PC-3 (cell line): ENCODE measurements around the gene MCHR1.

ENCODE experiments used
- EZH2 ChIP-seq: fragments of 300-600 bp; sonication (generic); IDR thresholded peaks from one replicate; pipeline ENCODE4 v1.6.1; 2017; ENCODE audit warnings: antibody characterized with exemption, mild to moderate bottlenecking, low read length; ENCODE audit not compliant: unreplicated experiment
- EZH2phosphoT487 ChIP-seq: fragments of 300-600 bp; sonication (generic); IDR thresholded peaks from 2 replicates; pipeline ENCODE4 v1.6.1; 2018; ENCODE audit warnings: mild to moderate bottlenecking, antibody characterized with exemption, low read length, borderline replicate concordance
- TF ChIP-seq, protein P1 (sequence below): fragments of 300-600 bp; sonication (generic); conservative IDR thresholded peaks from 2 replicates; pipeline ENCODE4 v1.5.1; 2017; ENCODE audit warnings: antibody characterized with exemption, low read depth, mild to moderate bottlenecking, low read length

DNA sequence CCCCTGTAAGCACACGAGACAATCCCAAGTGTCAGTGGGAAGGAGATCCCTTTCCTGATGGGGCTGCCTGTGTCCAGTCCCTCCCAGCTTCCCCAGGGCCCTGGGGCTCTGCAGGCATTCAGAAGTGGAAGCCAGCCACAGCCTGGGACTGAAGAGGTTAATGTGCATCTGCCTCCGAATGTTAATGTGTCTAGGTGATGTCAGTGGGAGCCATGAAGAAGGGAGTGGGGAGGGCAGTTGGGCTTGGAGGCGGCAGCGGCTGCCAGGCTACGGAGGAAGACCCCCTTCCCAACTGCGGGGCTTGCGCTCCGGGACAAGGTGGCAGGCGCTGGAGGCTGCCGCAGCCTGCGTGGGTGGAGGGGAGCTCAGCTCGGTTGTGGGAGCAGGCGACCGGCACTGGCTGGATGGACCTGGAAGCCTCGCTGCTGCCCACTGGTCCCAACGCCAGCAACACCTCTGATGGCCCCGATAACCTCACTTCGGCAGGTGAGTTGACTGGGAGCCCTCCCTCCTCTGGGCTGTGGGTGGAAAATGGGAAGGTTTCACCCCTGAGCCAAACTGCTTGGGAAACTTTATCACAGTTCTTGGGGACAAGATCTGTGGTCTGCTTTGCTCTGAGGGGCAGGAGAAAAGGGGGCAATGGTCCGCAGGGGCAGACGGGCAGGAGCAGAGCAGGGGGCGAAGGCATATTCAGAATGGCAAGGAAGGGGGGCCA, at the start of gene MCHR1:
- no peak for TF ChIP-seq EZH2
- TF ChIP-seq, protein P1, sequence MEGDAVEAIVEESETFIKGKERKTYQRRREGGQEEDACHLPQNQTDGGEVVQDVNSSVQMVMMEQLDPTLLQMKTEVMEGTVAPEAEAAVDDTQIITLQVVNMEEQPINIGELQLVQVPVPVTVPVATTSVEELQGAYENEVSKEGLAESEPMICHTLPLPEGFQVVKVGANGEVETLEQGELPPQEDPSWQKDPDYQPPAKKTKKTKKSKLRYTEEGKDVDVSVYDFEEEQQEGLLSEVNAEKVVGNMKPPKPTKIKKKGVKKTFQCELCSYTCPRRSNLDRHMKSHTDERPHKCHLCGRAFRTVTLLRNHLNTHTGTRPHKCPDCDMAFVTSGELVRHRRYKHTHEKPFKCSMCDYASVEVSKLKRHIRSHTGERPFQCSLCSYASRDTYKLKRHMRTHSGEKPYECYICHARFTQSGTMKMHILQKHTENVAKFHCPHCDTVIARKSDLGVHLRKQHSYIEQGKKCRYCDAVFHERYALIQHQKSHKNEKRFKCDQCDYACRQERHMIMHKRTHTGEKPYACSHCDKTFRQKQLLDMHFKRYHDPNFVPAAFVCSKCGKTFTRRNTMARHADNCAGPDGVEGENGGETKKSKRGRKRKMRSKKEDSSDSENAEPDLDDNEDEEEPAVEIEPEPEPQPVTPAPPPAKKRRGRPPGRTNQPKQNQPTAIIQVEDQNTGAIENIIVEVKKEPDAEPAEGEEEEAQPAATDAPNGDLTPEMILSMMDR = no peak
- TF ChIP-seq EZH2phosphoT487 = no peak
